WTC11 (cell line): Measurements from ENCODE around the gene POU3F3. TPM values are rescaled to one million over a fixed set of nuclear protein-coding genes. Genes with fewer than 3 reads are reported as not detected.

Experiments used
- ATAC-seq: fragments of 200-7000 bp; cut with Tn5 transposase; 2 replicates; pipeline ENCODE4 v1.10.0; 2021; ENCODE audit warnings: mild to moderate bottlenecking, moderate library complexity
- CTCF ChIA-PET: fragments of 300-600 bp; sonication (Branson Sonifier 250); formaldehyde crosslinking; loops from one replicate; lab custom pipeline; 2021; ENCODE audit warnings: antibody characterized with exemption; lab: Charles Lee
- POLR2A ChIA-PET: fragments of 350-600 bp; sonication (Branson Sonifier 250); formaldehyde crosslinking; loops from one replicate; lab custom pipeline; 2021; ENCODE audit warnings: antibody characterized with exemption; lab: Charles Lee
- DNase-seq: peaks from one replicate; pipeline ENCODE4 v3.0.0; 2021; ENCODE audit warnings: low spot score
- H3K27ac Mint-ChIP-seq: 2 replicates; pipeline ENCODE4 v1.8.0; 2021; ENCODE audit warnings: mixed read lengths
- H3K27me3 Mint-ChIP-seq: 2 replicates; pipeline ENCODE4 v1.8.0; 2021; ENCODE audit warnings: low read depth, mild to moderate bottlenecking, moderate library complexity, mixed read lengths
- H3K36me3 Mint-ChIP-seq: 2 replicates; pipeline ENCODE4 v1.8.0; 2021; ENCODE audit warnings: mixed read lengths
- H3K4me1 Mint-ChIP-seq: 2 replicates; pipeline ENCODE4 v1.8.0; 2022; ENCODE audit warnings: mixed read lengths
- H3K4me3 Mint-ChIP-seq: 2 replicates; pipeline ENCODE4 v1.8.0; 2021; ENCODE audit warnings: mild to moderate bottlenecking, moderate library complexity, mixed read lengths
- H3K9me3 Mint-ChIP-seq: 2 replicates; pipeline ENCODE4 v1.8.0; 2021; ENCODE audit warnings: mixed read lengths
- AR ChIP-seq: fragments of 250-450 bp; sonication (Bioruptor Pico); IDR thresholded peaks from 2 replicates; pipeline ENCODE4 v1.9.0; 2021; ENCODE audit warnings: mild to moderate bottlenecking
- ATF2 ChIP-seq: sonication (generic); formaldehyde crosslinking; IDR thresholded peaks from 2 replicates; pipeline ENCODE4 v1.8.1; 2022; ENCODE audit warnings: low read depth, missing genetic modification reagents, borderline replicate concordance
- E2F5 ChIP-seq: sonication (generic); formaldehyde crosslinking; IDR thresholded peaks from 2 replicates; pipeline ENCODE4 v1.8.1; 2022; ENCODE audit warnings: mild to moderate bottlenecking, moderate library complexity, missing genetic modification reagents
- EMX1 ChIP-seq: fragments of 250-450 bp; sonication (Bioruptor Pico); IDR thresholded peaks from 2 replicates; pipeline ENCODE4 v1.8.0; 2021; ENCODE audit warnings: mild to moderate bottlenecking
- FOXJ3 ChIP-seq: sonication (generic); formaldehyde crosslinking; IDR thresholded peaks from 2 replicates; pipeline ENCODE4 v1.9.0; 2021; ENCODE audit warnings: missing genetic modification reagents, mild to moderate bottlenecking, borderline replicate concordance
- FOXP1 ChIP-seq: sonication (generic); formaldehyde crosslinking; IDR thresholded peaks from 2 replicates; pipeline ENCODE4 v1.8.0; 2022; ENCODE audit warnings: missing genetic modification reagents, mild to moderate bottlenecking, moderate library complexity, borderline replicate concordance
- GRHL2 ChIP-seq: fragments of 250-450 bp; sonication (Bioruptor Pico); IDR thresholded peaks from 2 replicates; pipeline ENCODE4 v1.8.0; 2022; ENCODE audit warnings: mild to moderate bottlenecking, moderate library complexity; ENCODE audit not compliant: insufficient replicate concordance, severe bottlenecking
- HMGA2 ChIP-seq: fragments of 250-450 bp; sonication (Bioruptor Pico); IDR thresholded peaks from 2 replicates; pipeline ENCODE4 v1.4.0; 2021; ENCODE audit warnings: mild to moderate bottlenecking, moderate library complexity
- JAZF1 ChIP-seq: fragments of 250-450 bp; sonication (Bioruptor Pico); IDR thresholded peaks from 2 replicates; pipeline ENCODE4 v1.9.0; 2021; ENCODE audit warnings: moderate library complexity, mild to moderate bottlenecking, inconsistent platforms
- MYBL2 ChIP-seq: sonication (generic); formaldehyde crosslinking; IDR thresholded peaks from 2 replicates; pipeline ENCODE4 v1.8.1; 2023; ENCODE audit warnings: mild to moderate bottlenecking, moderate library complexity, missing genetic modification reagents
- NR2C2 ChIP-seq: sonication (generic); formaldehyde crosslinking; IDR thresholded peaks from 2 replicates; pipeline ENCODE4 v1.8.0; 2022; ENCODE audit warnings: mild to moderate bottlenecking, missing genetic modification reagents
- RORB ChIP-seq: fragments of 250-450 bp; sonication (Bioruptor Pico); IDR thresholded peaks from 2 replicates; pipeline ENCODE4 v1.9.0; 2021; ENCODE audit warnings: mild to moderate bottlenecking
- TEAD4 ChIP-seq: sonication (generic); formaldehyde crosslinking; IDR thresholded peaks from 2 replicates; pipeline ENCODE4 v1.8.0; 2022; ENCODE audit warnings: mild to moderate bottlenecking, missing genetic modification reagents
- TP53 ChIP-seq: sonication (generic); formaldehyde crosslinking; IDR thresholded peaks from 2 replicates; pipeline ENCODE4 v1.8.1; 2023; ENCODE audit warnings: mild to moderate bottlenecking, missing genetic modification reagents
- ZNF138 ChIP-seq: sonication (generic); formaldehyde crosslinking; conservative IDR thresholded peaks from 2 replicates; pipeline ENCODE4 v1.8.1; 2022; ENCODE audit warnings: mild to moderate bottlenecking, moderate library complexity, missing genetic modification reagents
- ZNF219 ChIP-seq: sonication (generic); formaldehyde crosslinking; IDR thresholded peaks from 2 replicates; pipeline ENCODE4 v1.8.0; 2023; ENCODE audit warnings: missing genetic modification reagents, mild to moderate bottlenecking, borderline replicate concordance
- ZNF232 ChIP-seq: sonication (generic); formaldehyde crosslinking; IDR thresholded peaks from 2 replicates; pipeline ENCODE4 v1.8.0; 2022; ENCODE audit warnings: mild to moderate bottlenecking, missing genetic modification reagents
- ZNF263 ChIP-seq: sonication (generic); formaldehyde crosslinking; IDR thresholded peaks from 2 replicates; pipeline ENCODE4 v1.8.1; 2022; ENCODE audit warnings: low read depth, mild to moderate bottlenecking, moderate library complexity, missing genetic modification reagents
- ZNF671 ChIP-seq: fragments of 250-450 bp; sonication (Bioruptor Pico); IDR thresholded peaks from 2 replicates; pipeline ENCODE4 v1.8.0; 2021; ENCODE audit warnings: mild to moderate bottlenecking
- total RNA-seq: library from RNA; stranded (reverse); gene quantifications from 3 replicates; pipeline ENCODE4 v1.2.3, GENCODE V29; 2021
- TF ChIP-seq, protein P1 (sequence below): fragments of 250-450 bp; sonication (Bioruptor Pico); IDR thresholded peaks from 2 replicates; pipeline ENCODE4 v1.9.0; 2021; ENCODE audit warnings: moderate library complexity, mild to moderate bottlenecking, inconsistent platforms, borderline replicate concordance
- TF ChIP-seq, protein P2 (sequence below): sonication (generic); formaldehyde crosslinking; IDR thresholded peaks from 2 replicates; pipeline ENCODE4 v1.8.0; 2023; ENCODE audit warnings: missing genetic modification reagents
- TF ChIP-seq, protein P3 (sequence below): sonication (generic); formaldehyde crosslinking; IDR thresholded peaks from 2 replicates; pipeline ENCODE4 v1.8.0; 2022; ENCODE audit warnings: mild to moderate bottlenecking, missing genetic modification reagents
- TF ChIP-seq, protein P4 (sequence below): fragments of 250-450 bp; sonication (Bioruptor Pico); conservative IDR thresholded peaks from 2 replicates; pipeline ENCODE4 v1.9.0; 2021; ENCODE audit warnings: mild to moderate bottlenecking

POU3F3 gene
- total RNA-seq, 1 experiment from 2014 or later: not detected

- CTCF ChIA-PET: interaction anchor here (1.2 kb wide), 1 partner anchor 9 kb away, joined by 4 read pairs; no protein-coding TSS in a partner anchor
- Mint-ChIP-seq H3K4me3 (peak overlapping the region; percentile 64; the same call in 1 of the 2 replicates), H3K36me3 (no peaks in the 10 kb centered on the region), H3K27ac (no peak overlapping the region), H3K9me3 (no peaks in the 10 kb centered on the region), H3K4me1 (peaks cover 21% of the 10 kb centered on the region), H3K27me3 (peaks cover 65% of the 10 kb centered on the region)
- TF ChIP-seq, protein P1, sequence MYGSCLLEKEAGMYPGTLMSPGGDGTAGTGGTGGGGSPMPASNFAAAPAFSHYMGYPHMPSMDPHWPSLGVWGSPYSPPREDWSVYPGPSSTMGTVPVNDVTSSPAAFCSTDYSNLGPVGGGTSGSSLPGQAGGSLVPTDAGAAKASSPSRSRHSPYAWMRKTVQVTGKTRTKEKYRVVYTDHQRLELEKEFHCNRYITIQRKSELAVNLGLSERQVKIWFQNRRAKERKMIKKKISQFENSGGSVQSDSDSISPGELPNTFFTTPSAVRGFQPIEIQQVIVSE: no peak
- TF ChIP-seq TEAD4 (CRISPR knock-in tag) (no peak), NR2C2 (CRISPR knock-in tag) (no peak), MYBL2 (no peak), ZNF263 (CRISPR knock-in tag) (no peak), ZNF138 (CRISPR knock-in tag) (no peak)
- TF ChIP-seq, protein P2, sequence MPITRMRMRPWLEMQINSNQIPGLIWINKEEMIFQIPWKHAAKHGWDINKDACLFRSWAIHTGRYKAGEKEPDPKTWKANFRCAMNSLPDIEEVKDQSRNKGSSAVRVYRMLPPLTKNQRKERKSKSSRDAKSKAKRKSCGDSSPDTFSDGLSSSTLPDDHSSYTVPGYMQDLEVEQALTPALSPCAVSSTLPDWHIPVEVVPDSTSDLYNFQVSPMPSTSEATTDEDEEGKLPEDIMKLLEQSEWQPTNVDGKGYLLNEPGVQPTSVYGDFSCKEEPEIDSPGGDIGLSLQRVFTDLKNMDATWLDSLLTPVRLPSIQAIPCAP (CRISPR knock-in tag): no peak
- TF ChIP-seq, protein P3, sequence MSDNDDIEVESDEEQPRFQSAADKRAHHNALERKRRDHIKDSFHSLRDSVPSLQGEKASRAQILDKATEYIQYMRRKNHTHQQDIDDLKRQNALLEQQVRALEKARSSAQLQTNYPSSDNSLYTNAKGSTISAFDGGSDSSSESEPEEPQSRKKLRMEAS (CRISPR knock-in tag): no peak
- DNase-seq: no peak
- POLR2A ChIA-PET: no interaction called here
- no peak for ATAC-seq
These were observed 12.9 kb upstream of the POU3F3 start for GRCh38 chr2:104840893-104841585.

GRCh38 chr2:104841744-104842143, 12.2 kb upstream of the POU3F3 start:
- Mint-ChIP-seq H3K4me1 (peaks cover 27% of the 10 kb centered on the region), H3K4me3 (peak overlapping the region; percentile 64), H3K27me3 (peaks cover 73% of the 10 kb centered on the region), H3K9me3 (no peaks in the 10 kb centered on the region), H3K36me3 (no peaks in the 10 kb centered on the region), H3K27ac (no peak overlapping the region)
- TF ChIP-seq, protein P4, sequence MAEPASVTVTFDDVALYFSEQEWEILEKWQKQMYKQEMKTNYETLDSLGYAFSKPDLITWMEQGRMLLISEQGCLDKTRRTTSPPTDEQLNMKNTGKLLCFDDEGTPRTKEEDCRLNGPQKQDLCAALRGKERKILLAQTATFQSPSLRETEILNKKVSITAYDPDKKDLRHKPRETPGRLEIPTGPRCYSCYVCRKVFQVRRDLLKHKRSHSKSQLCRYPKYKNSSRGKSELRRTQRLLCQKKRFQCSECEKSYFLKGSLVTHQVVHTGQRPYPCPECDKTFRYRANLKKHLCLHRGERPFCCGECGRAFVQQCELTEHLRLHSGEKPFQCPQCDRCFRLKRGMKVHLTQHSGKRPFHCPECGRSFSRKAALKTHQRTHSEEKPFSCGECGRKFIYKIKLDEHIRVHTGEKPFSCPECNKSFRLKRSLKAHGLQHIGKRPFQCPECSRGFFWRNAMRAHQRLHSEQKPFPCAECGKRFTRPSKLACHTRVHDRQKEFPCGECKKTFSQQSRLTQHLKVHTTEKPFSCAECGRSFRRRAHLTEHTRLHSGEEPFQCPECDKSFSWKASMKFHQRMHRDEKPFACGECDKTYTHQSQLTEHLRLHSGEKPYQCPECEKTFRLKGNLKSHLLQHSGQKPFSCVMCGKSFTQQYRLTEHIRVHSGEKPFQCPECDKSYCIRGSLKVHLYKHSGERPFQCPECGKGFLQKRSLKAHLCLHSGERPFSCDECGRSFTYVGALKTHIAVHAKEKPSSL: no peak
- TF ChIP-seq HMGA2 (CRISPR knock-in tag): no peak
- TF ChIP-seq ZNF671 (CRISPR knock-in tag): no peak
- no peak for TF ChIP-seq FOXJ3 (CRISPR knock-in tag)
- no peak for TF ChIP-seq FOXP1
- no peak for TF ChIP-seq AR (CRISPR knock-in tag)
- TF ChIP-seq JAZF1: no peak
- no peak for TF ChIP-seq ATF2 (CRISPR knock-in tag)
- TF ChIP-seq TP53 (CRISPR knock-in tag): no peak
- no peak for TF ChIP-seq ZNF219 (CRISPR knock-in tag)
- no peak for TF ChIP-seq EMX1 (CRISPR knock-in tag)
- no peak for TF ChIP-seq E2F5 (CRISPR knock-in tag)
- no peak for TF ChIP-seq GRHL2 (CRISPR knock-in tag)
- TF ChIP-seq ZNF232 (CRISPR knock-in tag): no peak
- no peak for TF ChIP-seq RORB (CRISPR knock-in tag)
- ATAC-seq: no peak
- CTCF ChIA-PET: interaction anchor here (1.2 kb wide), 1 partner anchor 8 kb away, joined by 4 read pairs; no protein-coding TSS in a partner anchor
- no peak for DNase-seq
- POLR2A ChIA-PET: no interaction called here
